KMS-11 (cell line): ENCODE results near the gene LARGE1.

Source experiments
- H2AFZ ChIP-seq: fragments of 200-600 bp; sonication (generic); 2 replicates; pipeline ENCODE4 v1.6.1; 2016; ENCODE audit warnings: antibody characterized with exemption, mixed run types, low read depth
- H3K27ac ChIP-seq: fragments of 200-600 bp; sonication (generic); 2 replicates; pipeline ENCODE4 v1.6.1; 2016; ENCODE audit warnings: mild to moderate bottlenecking, mixed run types
- H3K27me3 ChIP-seq: fragments of 200-600 bp; sonication (generic); 2 replicates; pipeline ENCODE4 v1.6.1; 2017; ENCODE audit warnings: mild to moderate bottlenecking, low read depth, mixed run types, moderate library complexity; ENCODE audit not compliant: insufficient read depth
- H3K36me3 ChIP-seq: fragments of 200-600 bp; sonication (generic); 2 replicates; pipeline ENCODE4 v1.6.1; 2017; ENCODE audit warnings: mild to moderate bottlenecking, mixed run types; ENCODE audit not compliant: insufficient read depth
- H3K4me1 ChIP-seq: fragments of 200-600 bp; sonication (generic); 2 replicates; pipeline ENCODE4 v1.6.1; 2016; ENCODE audit warnings: mild to moderate bottlenecking, low read depth, mixed run types; ENCODE audit not compliant: poor library complexity, severe bottlenecking
- H3K4me2 ChIP-seq: fragments of 200-600 bp; sonication (generic); 2 replicates; pipeline ENCODE4 v1.7.0; 2016; ENCODE audit warnings: mild to moderate bottlenecking, mixed run types
- H3K4me3 ChIP-seq: fragments of 200-600 bp; sonication (generic); IDR thresholded peaks from 2 replicates; pipeline ENCODE4 v1.6.1; 2017; ENCODE audit warnings: low read depth, low read length, mixed read lengths; ENCODE audit not compliant: insufficient read depth
- H3K79me2 ChIP-seq: fragments of 200-600 bp; sonication (generic); 2 replicates; pipeline ENCODE4 v1.6.1; 2016; ENCODE audit warnings: low read depth, mixed run types; ENCODE audit not compliant: insufficient read depth
- H3K9ac ChIP-seq: fragments of 200-600 bp; sonication (generic); 2 replicates; pipeline ENCODE4 v1.6.1; 2016; ENCODE audit warnings: mild to moderate bottlenecking, mixed run types
- H4K20me1 ChIP-seq: fragments of 200-600 bp; sonication (generic); 2 replicates; pipeline ENCODE4 v1.6.1; 2016; ENCODE audit warnings: mild to moderate bottlenecking, mixed run types; ENCODE audit not compliant: insufficient read depth
- CTCF ChIP-seq: fragments of 200-600 bp; sonication (generic); conservative IDR thresholded peaks from 2 replicates; pipeline ENCODE4 v1.6.1; 2017; ENCODE audit warnings: low read depth, mild to moderate bottlenecking, antibody characterized with exemption, low read length, moderate library complexity, mixed read lengths

LARGE1 gene

GRCh38 chr22:33786149-33786548, 134.1 kb downstream of the LARGE1 start:
- H3K27ac ChIP-seq, result no peak overlapping the region

GRCh38 chr22:33785283-33785968, 134.8 kb downstream of the LARGE1 start:
- no peak overlapping the region for H2AFZ ChIP-seq
- TF ChIP-seq CTCF, result no peak
- H3K4me1 ChIP-seq, result no peaks in the 10 kb centered on the region
- no peak overlapping the region for H3K4me3 ChIP-seq
- H4K20me1 ChIP-seq, result no peaks in the 10 kb centered on the region
- no peak overlapping the region for H3K9ac ChIP-seq
- H3K27ac ChIP-seq, result no peak overlapping the region
- no peak overlapping the region for H3K4me2 ChIP-seq
- H3K36me3 ChIP-seq, result no peaks in the 10 kb centered on the region
- H3K27me3 ChIP-seq, result no peaks in the 10 kb centered on the region
- no peaks in the 10 kb centered on the region for H3K79me2 ChIP-seq

More at GRCh38 chr22:33786149-33786548, 134.1 kb downstream of the LARGE1 start:
- no peak overlapping the region for H3K4me2 ChIP-seq
- no peak overlapping the region for H2AFZ ChIP-seq
- H3K4me3 ChIP-seq, result no peak overlapping the region
- H4K20me1 ChIP-seq, result no peaks in the 10 kb centered on the region
- no peak for TF ChIP-seq CTCF
- no peaks in the 10 kb centered on the region for H3K79me2 ChIP-seq
- H3K9ac ChIP-seq, result no peak overlapping the region
- H3K4me1 ChIP-seq, result no peaks in the 10 kb centered on the region
- no peaks in the 10 kb centered on the region for H3K27me3 ChIP-seq
- no peaks in the 10 kb centered on the region for H3K36me3 ChIP-seq

GRCh38 chr22:33781411-33781810, 138.9 kb downstream of the LARGE1 start:
- no peaks in the 10 kb centered on the region for H3K4me1 ChIP-seq
- H2AFZ ChIP-seq, result no peak overlapping the region
- no peak overlapping the region for H3K27ac ChIP-seq
- TF ChIP-seq CTCF, result no peak
- no peak overlapping the region for H3K4me2 ChIP-seq
- H4K20me1 ChIP-seq, result no peaks in the 10 kb centered on the region
- no peaks in the 10 kb centered on the region for H3K79me2 ChIP-seq
- no peak overlapping the region for H3K9ac ChIP-seq
- H3K4me3 ChIP-seq, result no peak overlapping the region
- H3K36me3 ChIP-seq, result no peaks in the 10 kb centered on the region
- no peaks in the 10 kb centered on the region for H3K27me3 ChIP-seq

GRCh38 chr22:33780531-33781136, 139.6 kb downstream of the LARGE1 start:
- H3K27me3 ChIP-seq, result no peaks in the 10 kb centered on the region
- H3K79me2 ChIP-seq, result no peaks in the 10 kb centered on the region
- no peak overlapping the region for H2AFZ ChIP-seq
- no peak for TF ChIP-seq CTCF
- H4K20me1 ChIP-seq, result no peaks in the 10 kb centered on the region
- no peak overlapping the region for H3K4me2 ChIP-seq
- no peaks in the 10 kb centered on the region for H3K36me3 ChIP-seq
- H3K9ac ChIP-seq, result no peak overlapping the region
- H3K27ac ChIP-seq, result no peak overlapping the region
- no peaks in the 10 kb centered on the region for H3K4me1 ChIP-seq
- no peak overlapping the region for H3K4me3 ChIP-seq
